ENCODE results near the gene CTSF.

CTSF gene

DNA sequence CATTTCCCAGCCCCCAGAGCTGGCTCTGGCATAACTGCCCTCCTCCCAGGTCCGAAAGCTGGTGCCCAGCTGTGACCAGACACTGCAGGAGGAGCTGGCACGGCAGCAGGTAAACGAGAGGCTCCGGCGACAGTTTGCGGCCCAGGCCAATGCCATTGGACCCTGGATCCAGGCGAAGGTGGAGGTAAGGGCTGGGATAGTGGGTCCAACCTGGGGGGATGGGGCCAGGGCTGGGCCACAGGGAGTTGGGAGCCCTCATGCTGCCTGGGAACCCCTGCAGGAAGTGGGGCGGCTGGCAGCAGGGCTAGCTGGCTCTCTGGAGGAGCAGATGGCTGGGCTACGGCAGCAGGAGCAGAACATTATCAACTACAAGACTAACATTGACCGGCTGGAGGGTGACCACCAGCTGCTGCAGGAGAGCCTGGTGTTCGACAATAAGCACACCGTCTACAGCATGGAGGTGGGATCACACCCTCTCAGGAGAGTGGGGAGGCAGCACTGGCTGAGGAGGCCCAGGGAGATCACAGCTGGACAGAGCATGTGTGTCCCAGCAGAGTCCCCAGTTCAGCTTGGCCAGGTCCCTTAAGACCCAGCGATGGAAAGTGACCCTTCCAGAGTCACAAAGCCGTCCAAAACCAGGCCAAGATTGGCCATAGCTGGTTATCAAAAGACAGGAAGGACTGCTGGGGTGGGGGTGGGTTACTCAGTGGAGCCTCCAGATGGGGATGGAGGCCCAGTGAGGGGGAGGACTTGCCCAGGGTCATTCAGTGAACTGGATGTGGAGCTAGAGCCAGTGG, 7.0 kb downstream of the CTSF start:
- TF ChIP-seq ARNT (IDR thresholded peaks at IDR 0.05) (no peak), FOXK2 (IDR thresholded peaks at IDR 0.05) (no peak), ZNF384 (IDR thresholded peaks at IDR 0.05) (no peak), ELF4 (IDR thresholded peaks at IDR 0.05) (no peak), SP1 (IDR thresholded peaks at IDR 0.05) (no peak), CTBP1 (IDR thresholded peaks at IDR 0.05; ENCODE audit: borderline replicate concordance) (no peak), HDGF (IDR thresholded peaks at IDR 0.05; ENCODE audit: borderline replicate concordance) (no peak), L3MBTL2 (conservative IDR thresholded peaks at IDR 0.05) (no peak)
- POLR2A ChIA-PET, result interaction anchor here (1.2 to 2.0 kb wide), 2 partner anchors 12 to 16 kb away, joined by 3 to 4 read pairs; partner anchors contain the start of gene ZDHHC24
- DNase-seq (ENCODE audit: extremely low spot score), result no peak
- CTCF ChIA-PET, result interaction anchor here (0.5 to 0.7 kb wide), 2 partner anchors 17 to 68 kb away, joined by 3 to 4 read pairs; no protein-coding TSS in a partner anchor

DNA sequence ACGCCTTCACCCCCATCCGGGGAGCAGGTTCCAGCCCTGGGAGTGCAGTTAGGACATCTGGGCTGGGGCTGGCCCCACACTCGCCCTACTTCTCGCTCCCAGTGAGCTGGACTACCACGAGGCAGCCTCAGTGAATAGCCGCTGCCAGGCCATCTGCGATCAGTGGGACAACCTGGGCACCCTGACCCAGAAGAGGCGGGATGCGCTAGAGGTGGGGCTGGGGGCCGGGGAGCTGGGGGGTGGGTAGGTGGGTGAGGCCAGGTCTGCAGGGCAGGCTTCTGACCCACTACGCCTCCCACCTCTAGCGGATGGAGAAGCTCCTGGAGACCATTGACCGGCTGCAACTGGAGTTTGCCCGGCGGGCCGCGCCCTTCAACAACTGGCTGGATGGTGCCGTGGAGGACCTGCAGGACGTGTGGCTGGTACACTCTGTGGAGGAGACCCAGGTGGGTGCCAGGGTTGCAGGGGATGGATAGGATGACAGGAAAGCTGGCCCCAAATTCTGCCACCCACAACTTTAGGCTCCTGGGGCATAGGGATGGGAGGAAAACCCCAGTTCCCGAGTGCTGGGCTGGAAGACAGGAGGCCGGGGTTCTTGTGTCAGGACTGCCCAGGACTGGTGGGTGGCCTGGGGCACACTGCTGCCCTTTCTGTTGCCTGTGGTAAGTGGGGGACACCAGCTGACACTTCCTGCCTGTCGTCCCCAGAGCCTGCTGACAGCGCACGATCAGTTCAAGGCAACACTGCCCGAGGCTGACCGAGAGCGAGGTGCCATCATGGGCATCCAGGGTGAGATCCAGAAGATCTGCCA, 8.3 kb downstream of the CTSF start:
- POLR2A ChIA-PET, result no interaction called here

DNA sequence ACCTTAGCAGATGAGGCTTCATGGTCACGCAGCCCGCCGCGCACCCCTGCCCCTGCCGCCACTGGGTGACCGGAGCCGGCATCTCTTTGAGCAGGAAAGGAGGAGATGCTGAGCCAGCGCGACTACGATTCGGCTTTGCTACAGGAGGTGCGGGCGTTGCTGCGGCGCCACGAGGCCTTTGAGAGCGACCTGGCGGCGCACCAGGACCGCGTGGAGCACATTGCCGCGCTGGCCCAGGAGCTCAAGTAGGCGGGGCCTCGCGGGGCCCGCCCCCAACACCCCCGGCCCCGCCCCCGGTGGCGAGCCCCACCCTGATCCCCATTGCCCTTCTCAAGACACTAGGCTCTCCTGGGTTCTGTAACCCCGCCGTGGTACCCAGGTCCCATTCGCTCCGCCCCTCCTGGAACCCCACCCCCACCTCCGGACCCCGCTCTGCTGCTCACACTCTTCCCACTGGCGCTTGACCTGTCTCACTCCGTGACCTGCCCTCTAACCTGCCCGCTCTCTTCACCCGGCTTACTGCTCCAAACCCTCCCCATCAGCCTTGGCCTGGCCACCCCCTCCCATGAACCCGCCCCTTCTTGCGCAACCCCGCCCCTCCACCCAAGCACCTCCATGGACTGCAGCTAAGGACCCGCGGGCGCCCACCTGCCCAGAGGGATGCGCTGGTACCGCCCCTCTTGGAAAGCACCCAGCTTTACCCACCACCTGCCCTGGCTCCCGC, 9.1 kb downstream of the CTSF start:
- no peak for DNase-seq (ENCODE audit: extremely low spot score)
- ChIA-PET POLR2A (no interaction called here), CTCF (interaction anchor here (0.6 kb wide), 1 partner anchor 20 kb away, joined by 3 read pairs; no protein-coding TSS in a partner anchor)
- TF ChIP-seq ZNF384 (IDR thresholded peaks at IDR 0.05), result no peak

More for the DNA sequence above, 8.3 kb downstream of the CTSF start:
- TF ChIP-seq SUZ12 (IDR thresholded peaks at IDR 0.05) (no peak), NFRKB (IDR thresholded peaks at IDR 0.05) (no peak), HDGF (IDR thresholded peaks at IDR 0.05; ENCODE audit: borderline replicate concordance) (no peak), FOXA1 (IDR thresholded peaks at IDR 0.05) (no peak), TARDBP (IDR thresholded peaks at IDR 0.05) (no peak), ZNF384 (IDR thresholded peaks at IDR 0.05) (no peak), SP1 (IDR thresholded peaks at IDR 0.05) (no peak), CTBP1 (IDR thresholded peaks at IDR 0.05; ENCODE audit: borderline replicate concordance) (no peak)
- TF ChIP-seq, protein P1, sequence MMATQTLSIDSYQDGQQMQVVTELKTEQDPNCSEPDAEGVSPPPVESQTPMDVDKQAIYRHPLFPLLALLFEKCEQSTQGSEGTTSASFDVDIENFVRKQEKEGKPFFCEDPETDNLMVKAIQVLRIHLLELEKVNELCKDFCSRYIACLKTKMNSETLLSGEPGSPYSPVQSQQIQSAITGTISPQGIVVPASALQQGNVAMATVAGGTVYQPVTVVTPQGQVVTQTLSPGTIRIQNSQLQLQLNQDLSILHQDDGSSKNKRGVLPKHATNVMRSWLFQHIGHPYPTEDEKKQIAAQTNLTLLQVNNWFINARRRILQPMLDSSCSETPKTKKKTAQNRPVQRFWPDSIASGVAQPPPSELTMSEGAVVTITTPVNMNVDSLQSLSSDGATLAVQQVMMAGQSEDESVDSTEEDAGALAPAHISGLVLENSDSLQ (IDR thresholded peaks at IDR 0.05), result no peak
- DNase-seq (ENCODE audit: extremely low spot score), result no peak
- CTCF ChIA-PET, result interaction anchor here (0.6 kb wide), 1 partner anchor 20 kb away, joined by 3 read pairs; no protein-coding TSS in a partner anchor

DNA sequence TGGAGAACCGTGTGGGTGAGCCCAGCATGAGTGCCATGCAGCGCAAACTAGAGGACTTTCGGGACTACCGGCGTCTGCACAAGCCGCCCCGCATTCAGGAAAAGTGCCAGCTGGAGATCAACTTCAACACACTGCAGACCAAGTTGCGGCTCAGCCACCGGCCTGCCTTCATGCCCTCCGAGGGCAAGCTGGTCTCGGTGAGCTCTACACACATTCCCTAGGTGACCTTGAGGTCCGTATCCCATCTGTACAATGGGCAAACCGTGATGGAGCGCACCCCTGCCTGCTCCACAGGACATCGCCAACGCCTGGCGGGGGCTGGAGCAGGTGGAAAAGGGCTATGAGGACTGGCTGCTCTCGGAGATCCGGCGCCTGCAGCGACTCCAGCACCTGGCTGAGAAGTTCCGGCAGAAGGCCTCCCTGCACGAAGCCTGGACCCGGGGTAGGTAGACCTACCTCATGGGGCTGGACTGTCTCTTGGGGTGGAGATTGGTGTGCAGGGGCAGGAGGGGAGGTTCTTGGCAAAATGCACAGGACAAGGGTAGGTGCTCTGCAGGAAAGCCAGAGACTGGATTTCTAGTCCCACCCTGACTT, 10.6 kb downstream of the CTSF start:
- no peak for DNase-seq (ENCODE audit: extremely low spot score)
- ChIA-PET CTCF (no interaction called here), POLR2A (interaction anchor here (1.3 kb wide), 1 partner anchor 11 kb away, joined by 3 read pairs; the partner anchor contains the start of gene CTSF)
- TF ChIP-seq FOXM1 (IDR thresholded peaks at IDR 0.05; ENCODE audit: borderline replicate concordance), result no peak

DNA sequence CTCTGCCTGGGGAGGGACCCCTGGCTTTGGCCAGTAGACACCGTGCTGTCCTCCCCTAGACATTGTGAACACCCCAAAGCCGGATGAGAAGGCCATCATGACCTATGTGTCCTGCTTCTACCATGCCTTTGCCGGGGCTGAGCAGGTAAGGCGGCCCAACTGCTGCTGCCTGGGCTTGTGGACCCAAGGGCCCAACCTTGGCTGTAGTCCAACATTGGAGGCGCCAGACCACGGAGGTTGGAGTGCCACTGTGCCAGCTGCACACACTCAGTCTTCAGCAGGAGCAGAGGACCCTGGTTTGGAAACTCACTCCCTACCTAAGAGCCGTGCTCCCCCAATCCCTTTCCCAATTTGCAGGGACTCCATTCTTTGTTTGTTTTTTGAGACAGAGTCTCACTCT, 12.3 kb downstream of the CTSF start:
- DNase-seq (ENCODE audit: extremely low spot score), result no peak
- ChIA-PET POLR2A (no interaction called here), CTCF (no interaction called here)
- TF ChIP-seq CTBP1 (IDR thresholded peaks at IDR 0.05; ENCODE audit: borderline replicate concordance) (no peak), TARDBP (IDR thresholded peaks at IDR 0.05) (no peak), SUZ12 (IDR thresholded peaks at IDR 0.05) (no peak), NFRKB (IDR thresholded peaks at IDR 0.05) (no peak), BHLHE40 (IDR thresholded peaks at IDR 0.05; ENCODE audit: borderline replicate concordance) (no peak), FOXK2 (IDR thresholded peaks at IDR 0.05) (no peak), HDGF (IDR thresholded peaks at IDR 0.05; ENCODE audit: borderline replicate concordance) (no peak), FOXA1 (IDR thresholded peaks at IDR 0.05) (no peak), ARNT (IDR thresholded peaks at IDR 0.05) (no peak), L3MBTL2 (conservative IDR thresholded peaks at IDR 0.05) (no peak), SP1 (IDR thresholded peaks at IDR 0.05) (no peak), ZNF384 (IDR thresholded peaks at IDR 0.05) (no peak), LEF1 (IDR thresholded peaks at IDR 0.05; ENCODE audit: borderline replicate concordance) (no peak)
- TF ChIP-seq, protein P1 (IDR thresholded peaks at IDR 0.05), result no peak

DNA sequence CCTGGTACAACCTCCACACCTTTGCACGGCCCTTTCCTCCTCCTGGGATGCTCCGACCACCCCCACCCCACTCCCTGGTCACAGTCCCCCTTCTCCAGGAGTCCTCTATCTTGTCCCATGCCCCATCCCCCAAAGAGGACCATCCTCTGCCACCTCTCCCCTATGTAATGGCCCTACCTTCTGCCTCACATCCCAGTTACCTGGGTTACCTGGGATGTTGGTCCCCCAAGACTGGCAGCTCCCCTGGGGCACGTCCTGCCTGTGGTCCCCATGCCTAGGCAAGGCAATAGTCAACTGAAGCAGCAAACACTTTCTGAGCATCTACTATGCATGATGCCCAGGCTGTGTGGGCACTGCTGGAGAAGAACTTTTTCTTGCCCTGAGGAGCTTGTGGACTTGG, 13.0 kb downstream of the CTSF start:
- POLR2A ChIA-PET, result interaction anchor here (0.8 kb wide), 1 partner anchor 19 kb away, joined by 3 read pairs; no protein-coding TSS in a partner anchor
- no peak for TF ChIP-seq BHLHE40 (IDR thresholded peaks at IDR 0.05; ENCODE audit: borderline replicate concordance)
- TF ChIP-seq SUZ12 (IDR thresholded peaks at IDR 0.05), result no peak
- no peak for TF ChIP-seq FOXA1 (IDR thresholded peaks at IDR 0.05)
- TF ChIP-seq HDGF (IDR thresholded peaks at IDR 0.05; ENCODE audit: borderline replicate concordance), result no peak
- TF ChIP-seq, protein P1 (IDR thresholded peaks at IDR 0.05), result no peak
- TF ChIP-seq ELF4 (IDR thresholded peaks at IDR 0.05), result no peak
- TF ChIP-seq FOXM1 (IDR thresholded peaks at IDR 0.05; ENCODE audit: borderline replicate concordance), result no peak
- TF ChIP-seq LEF1 (IDR thresholded peaks at IDR 0.05; ENCODE audit: borderline replicate concordance), result no peak
- TF ChIP-seq CTBP1 (IDR thresholded peaks at IDR 0.05; ENCODE audit: borderline replicate concordance), result no peak
- TF ChIP-seq ARNT (IDR thresholded peaks at IDR 0.05), result no peak
- no peak for TF ChIP-seq L3MBTL2 (conservative IDR thresholded peaks at IDR 0.05)
- TF ChIP-seq TARDBP (IDR thresholded peaks at IDR 0.05), result no peak
- no peak for TF ChIP-seq NFRKB (IDR thresholded peaks at IDR 0.05)
- no peak for TF ChIP-seq SP1 (IDR thresholded peaks at IDR 0.05)
- no peak for TF ChIP-seq FOXK2 (IDR thresholded peaks at IDR 0.05)
- TF ChIP-seq ZNF384 (IDR thresholded peaks at IDR 0.05), result no peak
- CTCF ChIA-PET, result no interaction called here
- no peak for DNase-seq (ENCODE audit: extremely low spot score)
